H7 (cell line): Measurements from ENCODE around the gene TAB3. TPM values are rescaled to one million over a fixed set of nuclear protein-coding genes. Genes with fewer than 3 reads are reported as not detected.

Experiments
- DNase-seq: peaks from one replicate; pipeline ENCODE4 v3.0.0; 2012
- H3K27me3 ChIP-seq: 2 replicates; pipeline ENCODE4 v1.6.0; 2011; ENCODE audit warnings: mild to moderate bottlenecking, low read length; ENCODE audit not compliant: control insufficient read depth, insufficient read depth
- H3K36me3 ChIP-seq: replicated peaks from 2 replicates; pipeline ENCODE4 v1.5.1; 2011; ENCODE audit warnings: low read length; ENCODE audit not compliant: control insufficient read depth, insufficient read depth
- H3K4me3 ChIP-seq: 2 replicates; pipeline ENCODE4 v1.5.1; 2011; ENCODE audit warnings: low read depth, mild to moderate bottlenecking, control low read depth, low read length, moderate library complexity; ENCODE audit not compliant: insufficient read depth
- total RNA-seq: library from RNA; depleted of rRNA; stranded (reverse); fragments of >200 nt; shearing (Covaris generic); gene quantifications from 2 replicates; pipeline ENCODE4 v1.2.3, GENCODE V29; 2014; rRNA removed

The TAB3 gene, protein sequence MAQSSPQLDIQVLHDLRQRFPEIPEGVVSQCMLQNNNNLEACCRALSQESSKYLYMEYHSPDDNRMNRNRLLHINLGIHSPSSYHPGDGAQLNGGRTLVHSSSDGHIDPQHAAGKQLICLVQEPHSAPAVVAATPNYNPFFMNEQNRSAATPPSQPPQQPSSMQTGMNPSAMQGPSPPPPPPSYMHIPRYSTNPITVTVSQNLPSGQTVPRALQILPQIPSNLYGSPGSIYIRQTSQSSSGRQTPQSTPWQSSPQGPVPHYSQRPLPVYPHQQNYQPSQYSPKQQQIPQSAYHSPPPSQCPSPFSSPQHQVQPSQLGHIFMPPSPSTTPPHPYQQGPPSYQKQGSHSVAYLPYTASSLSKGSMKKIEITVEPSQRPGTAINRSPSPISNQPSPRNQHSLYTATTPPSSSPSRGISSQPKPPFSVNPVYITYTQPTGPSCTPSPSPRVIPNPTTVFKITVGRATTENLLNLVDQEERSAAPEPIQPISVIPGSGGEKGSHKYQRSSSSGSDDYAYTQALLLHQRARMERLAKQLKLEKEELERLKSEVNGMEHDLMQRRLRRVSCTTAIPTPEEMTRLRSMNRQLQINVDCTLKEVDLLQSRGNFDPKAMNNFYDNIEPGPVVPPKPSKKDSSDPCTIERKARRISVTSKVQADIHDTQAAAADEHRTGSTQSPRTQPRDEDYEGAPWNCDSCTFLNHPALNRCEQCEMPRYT
- total RNA-seq = 9.9 and 11.5 TPM in 2 replicates

DNA sequence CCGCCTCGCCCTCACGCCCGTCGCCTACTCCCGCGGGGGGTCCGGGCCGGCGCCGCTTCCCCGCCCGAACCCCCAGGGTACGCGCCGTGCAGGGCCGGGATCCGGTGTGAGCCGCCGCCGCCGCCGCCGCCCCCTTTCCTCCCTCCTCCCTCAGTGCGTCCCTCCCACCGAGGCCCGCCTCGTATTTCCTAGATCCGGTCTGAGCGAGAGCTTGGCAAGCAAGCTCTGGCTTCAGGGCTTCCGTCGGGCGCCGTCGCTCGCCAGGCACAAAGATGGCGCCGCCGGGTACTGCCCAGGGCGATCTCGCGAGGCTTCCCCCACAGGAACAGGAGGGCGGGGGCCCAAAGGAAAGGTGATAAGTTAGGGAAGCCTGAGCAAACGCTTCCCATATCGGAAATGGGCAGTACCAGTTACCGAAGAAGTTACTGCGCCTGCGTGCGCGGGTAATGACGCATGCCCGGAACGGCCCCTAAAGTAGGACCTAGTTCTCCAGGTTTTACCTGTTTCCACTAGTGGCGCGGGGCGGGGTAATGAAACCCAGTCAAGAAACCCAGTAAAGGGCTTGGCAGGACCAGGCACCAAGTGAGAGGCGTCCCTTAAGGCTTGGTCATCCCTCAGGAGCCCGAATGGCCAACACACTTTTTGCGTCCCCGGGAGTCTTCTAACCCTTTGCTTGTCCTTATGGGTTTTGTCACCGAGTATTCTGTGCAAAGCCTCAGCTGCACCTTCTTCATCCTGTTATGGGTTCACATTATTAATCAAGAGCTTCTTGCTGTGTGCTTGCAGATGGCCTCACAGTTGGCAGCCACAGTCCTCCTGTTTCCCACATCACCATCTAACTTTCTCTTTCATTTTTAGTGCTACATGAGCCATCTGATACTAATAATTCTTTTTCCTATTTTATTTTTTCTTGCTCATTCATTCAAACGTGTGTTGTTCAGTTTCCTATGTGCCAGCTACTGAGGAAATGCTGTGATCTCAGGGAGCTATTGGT is at the start of gene TAB3:
TAB3 (minus strand) TSS at position 108 of the 994 bp plus-strand sequence. CDS start 29,666 bp downstream, outside the sequence.
- DNase-seq = peak; percentile 85
- Histone ChIP-seq H3K4me3 (peak within 1 kb of the TSS; percentile 64), H3K36me3 (no peaks in the 10 kb centered on the region), H3K27me3 (no peaks in the 10 kb centered on the region)

GRCh38 chrX:30938295-30938694 is 49.2 kb upstream of the TAB3 start:
- no peak for DNase-seq
- Histone ChIP-seq H3K4me3 (no peak overlapping the region), H3K36me3 (no peaks in the 10 kb centered on the region), H3K27me3 (no peaks in the 10 kb centered on the region)

GRCh38 chrX:30935985-30936384 is 46.9 kb upstream of the TAB3 start:
- no peak overlapping the region for H3K4me3 ChIP-seq
- H3K36me3 ChIP-seq = no peaks in the 10 kb centered on the region
- H3K27me3 ChIP-seq = no peaks in the 10 kb centered on the region
- peak; percentile 55 for DNase-seq

DNA sequence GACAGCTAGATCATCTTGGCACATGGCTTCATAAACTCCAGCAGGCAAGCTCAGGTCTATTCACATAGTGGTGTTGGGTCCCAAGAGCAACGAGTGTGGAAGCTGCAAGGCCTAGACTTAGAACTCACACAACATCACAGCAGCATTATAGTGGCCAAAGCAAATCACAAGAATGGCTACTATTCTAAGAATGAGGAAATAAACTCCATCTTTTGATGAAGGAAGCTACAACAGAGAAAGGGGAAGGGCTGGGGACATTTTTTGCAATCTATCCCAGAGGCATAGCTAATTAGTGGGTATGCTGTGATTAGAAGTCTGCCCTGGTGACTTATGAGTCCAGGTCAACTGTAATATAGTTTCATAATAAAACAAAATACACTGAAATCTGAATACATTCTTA is 42.9 kb upstream of the TAB3 start:
- H3K36me3 ChIP-seq = no peaks in the 10 kb centered on the region
- DNase-seq = no peak
- H3K27me3 ChIP-seq = no peaks in the 10 kb centered on the region
- H3K4me3 ChIP-seq = no peak overlapping the region

DNA sequence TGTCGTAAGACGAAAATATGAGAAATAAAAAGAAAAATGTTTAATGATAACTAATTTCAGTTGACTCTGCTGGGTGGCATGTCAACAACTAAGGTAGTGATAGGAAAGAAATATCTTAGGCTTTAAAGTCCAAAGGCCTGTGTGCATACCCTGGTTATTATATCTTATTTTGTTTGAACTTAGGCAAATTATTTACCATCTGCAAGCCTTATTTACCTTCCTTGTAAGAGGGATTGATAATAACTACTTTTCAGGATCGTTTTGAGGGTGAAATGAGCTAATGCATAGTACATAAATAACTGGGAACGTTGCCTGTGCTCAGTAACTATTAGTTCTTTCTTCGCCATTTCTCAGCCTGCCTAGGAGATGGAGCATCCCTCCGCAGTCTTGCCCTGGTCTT is 41.6 kb upstream of the TAB3 start:
- Histone ChIP-seq H3K4me3 (no peak overlapping the region), H3K36me3 (no peaks in the 10 kb centered on the region), H3K27me3 (no peaks in the 10 kb centered on the region)
- no peak for DNase-seq

DNA sequence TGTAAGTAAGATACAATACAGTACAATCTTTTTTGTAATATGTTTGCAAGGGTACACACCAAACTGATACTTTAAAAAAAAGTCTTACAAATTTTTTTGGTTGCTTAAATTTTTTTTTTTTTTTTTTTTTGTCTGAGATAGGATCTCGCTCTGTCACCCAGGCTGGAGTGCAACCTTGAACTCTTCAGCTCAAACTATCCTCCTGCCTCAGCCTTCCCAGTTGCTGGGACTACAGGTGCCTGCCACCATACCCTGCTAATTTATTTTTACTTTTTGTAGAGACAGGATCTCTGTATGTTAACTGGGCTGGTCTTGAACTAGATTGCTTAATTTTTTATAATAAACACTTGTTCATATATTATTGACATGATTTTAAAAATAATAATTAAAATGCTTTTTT is 41.1 kb upstream of the TAB3 start:
- no peak for DNase-seq
- Histone ChIP-seq H3K36me3 (no peaks in the 10 kb centered on the region), H3K27me3 (no peaks in the 10 kb centered on the region), H3K4me3 (no peak overlapping the region)

GRCh38 chrX:30920271-30920670 is 31.2 kb upstream of the TAB3 start:
- no peaks in the 10 kb centered on the region for H3K27me3 ChIP-seq
- H3K36me3 ChIP-seq = no peaks in the 10 kb centered on the region
- no peak for DNase-seq
- no peak overlapping the region for H3K4me3 ChIP-seq

DNA sequence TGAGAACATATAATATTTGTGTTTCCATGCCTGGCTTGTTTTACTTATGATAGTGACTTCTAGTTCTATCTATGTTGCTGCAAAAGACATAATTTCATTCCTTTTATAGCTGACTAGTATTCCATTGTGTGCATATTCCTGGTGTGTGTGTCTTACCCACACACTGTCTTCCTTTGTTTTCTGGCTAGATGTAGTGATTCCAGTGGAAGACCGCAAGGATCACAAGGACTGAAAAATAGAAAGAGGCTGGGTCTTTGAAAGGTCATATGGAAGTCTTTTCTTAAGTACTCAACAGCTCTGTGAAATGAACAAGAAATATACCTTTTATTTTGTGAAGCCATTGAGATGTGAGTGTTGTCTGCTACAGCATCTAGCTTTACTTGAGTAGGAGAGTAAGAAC is 29.4 kb upstream of the TAB3 start:
- H3K4me3 ChIP-seq = no peak overlapping the region
- no peak for DNase-seq
- H3K36me3 ChIP-seq = no peaks in the 10 kb centered on the region
- no peaks in the 10 kb centered on the region for H3K27me3 ChIP-seq

DNA sequence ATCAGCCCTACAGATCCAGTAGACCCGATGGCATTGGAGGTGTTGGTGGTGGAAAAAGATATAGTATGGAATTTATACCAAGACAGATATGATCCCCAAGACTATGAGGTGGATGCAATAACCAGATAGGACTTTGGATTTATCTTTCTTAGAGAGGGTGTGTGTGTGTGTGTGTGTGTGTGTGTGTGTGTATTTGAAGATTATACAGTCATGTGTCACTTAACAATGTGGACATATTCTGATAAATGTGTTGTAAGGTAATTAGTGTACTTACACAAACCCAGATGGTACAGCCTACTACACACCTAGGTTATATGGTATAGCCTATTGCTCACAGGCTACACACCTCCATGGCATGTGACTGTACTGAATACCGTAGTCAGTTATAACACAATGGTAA is 24.4 kb upstream of the TAB3 start:
- Histone ChIP-seq H3K27me3 (no peaks in the 10 kb centered on the region), H3K36me3 (no peaks in the 10 kb centered on the region), H3K4me3 (no peak overlapping the region)
- DNase-seq = no peak

DNA sequence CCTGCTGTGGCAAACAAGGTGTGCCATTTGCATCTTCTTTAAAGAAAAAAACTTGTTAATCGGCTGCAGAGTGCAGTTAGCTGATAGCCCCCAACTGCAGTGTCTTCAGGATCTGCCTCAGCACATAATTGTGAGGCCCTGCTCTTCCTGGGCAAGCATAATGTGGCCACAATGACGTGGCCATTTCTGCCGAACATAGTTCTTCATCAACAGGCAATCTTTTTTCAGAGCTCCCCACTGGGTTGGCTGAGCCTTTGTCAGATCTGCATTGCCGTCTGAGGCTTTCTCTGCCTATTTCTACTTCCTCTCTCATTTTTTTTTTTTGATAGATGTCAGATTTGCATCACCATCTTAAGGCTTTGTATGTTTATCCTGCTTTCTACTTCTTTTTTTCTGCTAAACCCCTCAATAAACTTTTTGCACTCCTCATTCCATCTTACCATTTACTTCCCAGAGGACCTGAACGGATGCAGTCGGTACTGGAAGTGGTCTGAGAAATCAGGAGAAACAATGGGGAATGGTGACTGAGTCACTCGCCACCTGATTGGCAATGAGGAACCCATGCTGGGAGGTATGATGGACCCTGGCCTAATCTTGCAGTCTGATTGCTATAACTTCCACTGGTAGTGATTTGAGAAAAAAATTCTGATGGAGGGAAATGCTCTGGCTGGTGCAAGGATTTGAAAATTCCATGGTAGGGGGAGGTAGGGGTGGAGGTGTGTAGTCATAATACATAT is 21.2 kb upstream of the TAB3 start:
- H3K27me3 ChIP-seq = no peaks in the 10 kb centered on the region
- no peak overlapping the region for H3K4me3 ChIP-seq
- no peak for DNase-seq
- no peaks in the 10 kb centered on the region for H3K36me3 ChIP-seq

- Histone ChIP-seq H3K36me3 (no peaks in the 10 kb centered on the region), H3K4me3 (no peak overlapping the region), H3K27me3 (no peaks in the 10 kb centered on the region)
- DNase-seq = no peak
Observed at GRCh38 chrX:30906726-30907125, 17.7 kb upstream of the TAB3 start.

DNA sequence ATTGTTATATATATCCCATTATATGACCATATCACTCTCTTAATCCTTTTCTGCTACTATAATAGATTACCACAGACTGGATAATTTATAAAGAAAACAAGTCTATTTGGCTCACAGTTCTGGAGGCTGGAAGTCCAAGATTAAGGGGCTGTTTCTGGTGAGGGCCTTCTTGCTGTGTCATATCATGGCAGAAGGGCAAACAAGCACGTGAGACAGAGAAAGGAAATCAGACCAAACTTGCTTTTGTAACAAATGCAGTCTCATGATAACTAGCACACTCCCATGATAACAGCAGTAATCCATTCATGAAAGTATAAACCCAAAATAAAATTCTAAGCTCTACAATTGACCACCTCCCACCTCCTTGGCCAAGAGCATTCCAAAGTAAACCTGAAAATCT is 16.3 kb upstream of the TAB3 start:
- DNase-seq = no peak
- H3K36me3 ChIP-seq = no peaks in the 10 kb centered on the region
- H3K4me3 ChIP-seq = no peak overlapping the region
- no peaks in the 10 kb centered on the region for H3K27me3 ChIP-seq

DNA sequence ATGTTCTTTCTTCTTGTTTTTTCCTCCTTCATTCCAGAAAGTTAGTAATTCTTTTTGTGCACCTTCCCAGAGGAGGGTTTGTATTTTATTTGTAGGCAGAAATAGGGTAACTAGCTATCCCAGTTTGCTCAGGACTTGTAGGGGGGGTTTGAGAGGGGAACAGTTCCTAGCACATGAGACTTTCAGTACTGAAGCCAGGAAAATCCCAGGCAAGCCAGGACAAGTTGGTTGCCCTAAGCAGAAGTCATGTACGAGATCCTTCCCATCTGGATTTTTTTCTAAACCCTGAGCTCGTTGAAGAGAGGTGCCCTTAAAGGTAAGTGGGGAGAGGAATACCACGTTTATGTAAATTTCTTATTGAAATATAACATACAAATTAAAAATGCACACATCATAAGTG is 15.6 kb upstream of the TAB3 start:
- Histone ChIP-seq H3K27me3 (no peaks in the 10 kb centered on the region), H3K4me3 (no peak overlapping the region), H3K36me3 (no peaks in the 10 kb centered on the region)
- DNase-seq = no peak

DNA sequence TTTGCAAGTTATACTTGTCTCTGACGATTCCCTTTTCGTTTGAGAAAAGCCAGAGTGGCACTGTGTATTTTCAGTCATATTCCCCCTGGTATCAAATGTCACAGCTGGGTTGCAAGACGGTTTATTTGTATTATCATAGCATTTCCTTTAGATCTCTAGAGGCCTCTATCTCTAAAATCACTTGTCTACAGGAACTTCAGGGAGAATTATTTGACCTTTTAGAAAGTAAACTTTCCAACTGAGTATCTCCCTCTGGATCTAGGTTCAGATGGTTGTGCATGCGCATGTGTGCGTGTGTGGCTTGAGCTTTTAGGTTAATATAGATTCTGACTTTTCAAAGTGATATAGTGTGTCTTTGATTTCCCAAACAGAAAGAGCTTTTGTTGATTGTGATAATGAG is 15.1 kb upstream of the TAB3 start:
- no peak for DNase-seq
- Histone ChIP-seq H3K36me3 (no peaks in the 10 kb centered on the region), H3K4me3 (no peak overlapping the region), H3K27me3 (no peaks in the 10 kb centered on the region)
